ENCODE measurements around the gene SLMAP.

The SLMAP gene

DNA sequence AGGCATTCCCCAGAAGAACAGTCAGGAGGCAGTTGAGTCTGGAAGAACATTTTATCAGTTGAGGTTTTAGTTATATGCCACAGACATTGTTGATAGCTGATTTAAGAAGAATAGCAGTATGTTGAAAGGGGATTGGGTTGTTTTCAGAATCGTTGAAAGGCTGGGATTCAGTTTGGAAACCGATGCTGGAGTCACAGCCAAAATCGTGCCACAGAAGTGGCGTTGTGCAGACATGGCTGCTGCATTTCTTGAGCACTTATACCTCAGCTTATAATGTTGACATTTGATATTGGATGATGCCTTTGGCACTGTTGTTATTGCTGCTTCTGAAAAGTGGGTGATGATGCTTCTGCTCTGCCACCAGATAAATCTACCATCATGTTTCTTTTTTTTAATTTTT, 16.1 kb downstream of the SLMAP start:
- no peak for TF ChIP-seq CTCF (IDR thresholded peaks at IDR 0.05; ENCODE audit: borderline replicate concordance, control extremely low read depth, extremely low read depth, insufficient read depth, missing control alignments)
- DNase-seq (ENCODE audit: low spot score), result no peak
- in situ Hi-C loops (cut with MboI; ENCODE audit: low sequenced_read_pairs, unreplicated experiment), result no loop called here

DNA sequence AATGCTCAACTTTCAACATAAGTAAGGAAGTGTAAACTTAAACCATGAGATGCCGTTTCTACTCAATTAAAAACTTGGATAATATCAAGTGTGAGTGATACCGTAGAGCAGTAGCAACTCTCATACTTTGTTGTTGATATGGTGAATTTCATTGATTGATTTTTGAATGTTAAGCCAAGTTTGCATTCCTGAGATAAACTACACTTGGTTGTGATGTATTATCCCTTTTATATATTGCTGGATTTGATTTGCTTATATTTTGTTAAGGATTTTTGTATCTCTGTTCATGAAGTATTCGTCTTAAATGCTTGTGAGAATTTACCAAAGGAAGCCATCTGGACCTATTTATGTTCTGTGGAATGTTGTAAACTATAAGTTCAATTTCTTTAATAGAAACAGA, 21.7 kb downstream of the SLMAP start:
- in situ Hi-C loops (cut with MboI; ENCODE audit: low sequenced_read_pairs, unreplicated experiment), result no loop called here
- no peak for DNase-seq (ENCODE audit: low spot score)
- TF ChIP-seq CTCF (IDR thresholded peaks at IDR 0.05; ENCODE audit: borderline replicate concordance, control extremely low read depth, extremely low read depth, insufficient read depth, missing control alignments), result no peak

GRCh38 chr3:57778494-57778893, 22.4 kb downstream of the SLMAP start:
- in situ Hi-C loops (cut with MboI; ENCODE audit: low sequenced_read_pairs, unreplicated experiment), result no loop called here
- no peak for DNase-seq (ENCODE audit: low spot score)
- no peak for TF ChIP-seq CTCF (IDR thresholded peaks at IDR 0.05; ENCODE audit: borderline replicate concordance, control extremely low read depth, extremely low read depth, insufficient read depth, missing control alignments)

DNA sequence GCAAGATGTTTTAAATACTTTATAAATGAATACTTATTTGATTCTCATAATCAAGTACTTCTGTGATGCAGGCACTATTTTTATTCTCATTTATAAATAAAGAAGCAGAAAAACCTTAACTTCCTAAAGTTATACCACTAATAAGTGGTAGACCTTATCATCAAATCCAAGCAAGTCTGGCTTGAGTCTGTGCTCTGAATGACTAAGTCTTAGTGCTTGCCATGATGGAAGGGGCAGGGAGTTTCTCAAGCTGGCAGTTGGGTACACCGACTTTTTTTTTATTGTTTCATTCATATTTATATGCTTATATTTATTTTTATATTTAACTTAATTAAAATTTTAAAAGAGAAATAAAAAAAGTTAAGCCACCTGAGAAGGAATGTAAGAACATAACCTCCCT, 23.6 kb downstream of the SLMAP start:
- no peak for TF ChIP-seq CTCF (IDR thresholded peaks at IDR 0.05; ENCODE audit: borderline replicate concordance, control extremely low read depth, extremely low read depth, insufficient read depth, missing control alignments)
- in situ Hi-C loops (cut with MboI; ENCODE audit: low sequenced_read_pairs, unreplicated experiment), result no loop called here
- DNase-seq (ENCODE audit: low spot score), result no peak

DNA sequence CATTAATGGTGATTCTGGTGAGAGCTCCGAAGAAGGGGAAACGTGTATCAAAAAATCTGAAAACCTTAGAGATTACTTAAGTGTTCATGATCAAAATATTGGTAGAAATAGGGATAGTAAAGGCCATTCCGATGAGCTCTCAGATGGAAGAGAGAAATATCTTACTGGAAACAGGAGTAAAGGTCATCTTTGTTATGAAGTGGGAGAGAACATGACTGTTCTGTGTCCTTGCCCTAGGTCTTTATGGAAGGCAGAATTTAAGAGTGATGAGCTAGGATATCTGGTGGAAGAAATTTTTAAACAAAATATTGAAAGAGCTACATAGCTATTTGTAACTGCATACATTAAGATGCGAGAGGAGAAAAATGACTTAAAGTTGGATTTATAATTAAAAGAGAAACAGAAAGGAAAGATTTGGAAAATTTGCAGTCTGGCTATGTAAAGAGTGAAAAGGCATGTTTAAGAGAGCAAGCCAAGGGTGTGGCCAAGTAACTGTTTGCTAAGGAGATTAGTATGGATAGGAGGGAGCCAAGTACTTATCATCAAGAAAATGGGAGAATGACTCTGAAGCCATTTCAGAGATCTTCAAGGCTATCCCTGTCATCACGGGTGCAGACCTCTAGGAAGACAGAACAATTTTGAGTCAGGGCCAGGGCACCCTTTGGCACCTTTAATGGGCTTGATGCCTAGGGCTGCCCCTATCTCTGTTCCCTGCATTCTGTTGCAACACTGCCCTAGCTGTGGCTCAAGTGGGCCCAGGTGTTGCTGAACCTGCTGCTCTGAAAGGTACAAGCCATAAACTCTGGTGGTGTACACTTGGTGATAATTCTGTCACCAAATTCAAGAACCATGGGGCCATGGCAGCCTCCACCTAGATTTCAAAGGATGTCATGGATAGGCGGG, 27.3 kb downstream of the SLMAP start:
- no peak for TF ChIP-seq CTCF (IDR thresholded peaks at IDR 0.05; ENCODE audit: borderline replicate concordance, control extremely low read depth, extremely low read depth, insufficient read depth, missing control alignments)
- in situ Hi-C loops (cut with MboI; ENCODE audit: low sequenced_read_pairs, unreplicated experiment), result no loop called here
- DNase-seq (ENCODE audit: low spot score), result no peak

DNA sequence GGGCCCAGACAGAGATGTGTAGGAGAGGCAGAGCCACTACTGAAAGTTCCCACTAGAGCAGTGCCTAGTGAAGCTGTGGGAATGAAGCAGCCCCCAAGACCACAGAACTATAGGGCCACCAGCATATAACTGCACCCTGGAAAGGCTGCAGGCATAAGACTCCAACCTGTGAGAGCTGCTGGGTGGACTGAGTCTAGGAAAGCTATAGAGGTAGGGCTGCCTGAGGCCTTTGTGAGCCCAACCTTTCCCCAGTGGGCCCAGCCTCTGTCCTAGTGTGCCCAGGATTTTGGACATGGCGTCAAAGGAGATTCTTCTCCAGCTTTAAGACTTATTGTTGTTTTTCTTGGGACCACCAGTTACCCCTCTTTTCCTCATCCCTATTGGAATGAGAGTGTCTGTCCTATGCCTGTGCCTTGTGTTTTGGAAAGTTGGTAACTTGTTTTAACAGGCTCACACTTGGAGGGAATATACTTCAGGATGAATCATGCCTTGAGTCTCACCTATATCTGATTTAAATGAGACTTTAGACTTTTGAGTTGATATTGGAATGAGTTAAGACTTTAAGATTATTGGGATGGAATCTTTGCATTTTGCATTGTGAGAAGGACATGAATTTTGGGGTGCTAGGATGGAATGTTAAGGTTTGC, 28.1 kb downstream of the SLMAP start:
- no peak for DNase-seq (ENCODE audit: low spot score)

More for the DNA sequence above, 28.1 kb downstream of the SLMAP start:
- in situ Hi-C loops (cut with MboI; ENCODE audit: low sequenced_read_pairs, unreplicated experiment), result no loop called here
- no peak for TF ChIP-seq CTCF (IDR thresholded peaks at IDR 0.05; ENCODE audit: borderline replicate concordance, control extremely low read depth, extremely low read depth, insufficient read depth, missing control alignments)
